Measurements from ENCODE around the gene TMEM89.

The TMEM89 gene

GRCh38 chr3:48648188-48648850, 26.8 kb upstream of the TMEM89 start:
- Histone ChIP-seq H3K4me1 (no peaks in the 10 kb centered on the region), H3K9me3 (no peaks in the 10 kb centered on the region), H3K36me3 (no peaks in the 10 kb centered on the region), H3K27me3 (no peaks in the 10 kb centered on the region), H3K27ac (no peak overlapping the region), H3K4me3 (no peak overlapping the region)
- TF ChIP-seq, protein P1, sequence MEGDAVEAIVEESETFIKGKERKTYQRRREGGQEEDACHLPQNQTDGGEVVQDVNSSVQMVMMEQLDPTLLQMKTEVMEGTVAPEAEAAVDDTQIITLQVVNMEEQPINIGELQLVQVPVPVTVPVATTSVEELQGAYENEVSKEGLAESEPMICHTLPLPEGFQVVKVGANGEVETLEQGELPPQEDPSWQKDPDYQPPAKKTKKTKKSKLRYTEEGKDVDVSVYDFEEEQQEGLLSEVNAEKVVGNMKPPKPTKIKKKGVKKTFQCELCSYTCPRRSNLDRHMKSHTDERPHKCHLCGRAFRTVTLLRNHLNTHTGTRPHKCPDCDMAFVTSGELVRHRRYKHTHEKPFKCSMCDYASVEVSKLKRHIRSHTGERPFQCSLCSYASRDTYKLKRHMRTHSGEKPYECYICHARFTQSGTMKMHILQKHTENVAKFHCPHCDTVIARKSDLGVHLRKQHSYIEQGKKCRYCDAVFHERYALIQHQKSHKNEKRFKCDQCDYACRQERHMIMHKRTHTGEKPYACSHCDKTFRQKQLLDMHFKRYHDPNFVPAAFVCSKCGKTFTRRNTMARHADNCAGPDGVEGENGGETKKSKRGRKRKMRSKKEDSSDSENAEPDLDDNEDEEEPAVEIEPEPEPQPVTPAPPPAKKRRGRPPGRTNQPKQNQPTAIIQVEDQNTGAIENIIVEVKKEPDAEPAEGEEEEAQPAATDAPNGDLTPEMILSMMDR (IDR thresholded peaks at IDR 0.05) = no peak
- intact Hi-C loops (cut with DNase I; ENCODE audit: low total_unique reads) = no loop called here
- no peak for DNase-seq

DNA sequence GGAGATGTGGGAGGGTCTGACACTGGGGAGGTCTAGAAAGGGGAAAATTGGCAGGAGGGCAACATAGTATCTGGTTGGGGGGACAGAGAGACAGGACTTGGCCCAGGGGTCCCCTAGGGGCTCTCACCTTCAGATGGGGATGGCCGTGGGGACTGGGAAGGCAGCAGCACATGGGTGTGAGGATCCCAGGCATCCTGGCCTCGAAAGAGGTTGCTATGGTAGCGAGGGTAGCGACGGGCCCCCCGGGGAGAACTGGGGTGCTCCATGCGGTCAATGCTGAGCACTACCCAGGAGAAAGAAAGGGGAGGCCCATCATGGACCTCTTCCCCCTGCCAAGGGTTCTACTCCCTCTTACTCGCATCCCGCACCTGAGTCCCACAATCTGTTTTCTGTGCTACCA, 26.1 kb upstream of the TMEM89 start:
- Histone ChIP-seq H3K4me1 (no peaks in the 10 kb centered on the region), H3K27me3 (no peaks in the 10 kb centered on the region), H3K27ac (no peak overlapping the region), H3K4me3 (no peak overlapping the region), H3K36me3 (peaks cover 0 to 3% (median 0%) of the 10 kb centered on the region in 3 donors), H3K9me3 (no peaks in the 10 kb centered on the region)
- intact Hi-C loops (cut with DNase I; ENCODE audit: low total_unique reads) = no loop called here
- TF ChIP-seq, protein P1 (IDR thresholded peaks at IDR 0.05) = no peak
- DNase-seq = no peak

GRCh38 chr3:48644898-48645760, 23.6 kb upstream of the TMEM89 start:
- no peak overlapping the region for H3K4me3 ChIP-seq
- intact Hi-C loops (cut with DNase I; ENCODE audit: low total_unique reads) = no loop called here
- no peak overlapping the region for H3K27ac ChIP-seq
- DNase-seq = no peak
- peaks cover 0 to 8% (median 0%) of the 10 kb centered on the region in 3 donors for H3K36me3 ChIP-seq
- TF ChIP-seq, protein P1 (IDR thresholded peaks at IDR 0.05) = no peak
- H3K9me3 ChIP-seq = no peaks in the 10 kb centered on the region
- H3K4me1 ChIP-seq = no peaks in the 10 kb centered on the region
- H3K27me3 ChIP-seq = no peaks in the 10 kb centered on the region

GRCh38 chr3:48642605-48643004, 21.0 kb upstream of the TMEM89 start:
- H3K4me1 ChIP-seq = no peaks in the 10 kb centered on the region
- no peak overlapping the region for H3K4me3 ChIP-seq
- intact Hi-C loops (cut with DNase I; ENCODE audit: low total_unique reads) = no loop called here
- peaks cover 0 to 8% (median 0%) of the 10 kb centered on the region in 3 donors for H3K36me3 ChIP-seq
- H3K27ac ChIP-seq = no peak overlapping the region
- no peaks in the 10 kb centered on the region for H3K27me3 ChIP-seq
- no peak for DNase-seq
- H3K9me3 ChIP-seq = no peaks in the 10 kb centered on the region
- TF ChIP-seq, protein P1 (IDR thresholded peaks at IDR 0.05) = no peak

DNA sequence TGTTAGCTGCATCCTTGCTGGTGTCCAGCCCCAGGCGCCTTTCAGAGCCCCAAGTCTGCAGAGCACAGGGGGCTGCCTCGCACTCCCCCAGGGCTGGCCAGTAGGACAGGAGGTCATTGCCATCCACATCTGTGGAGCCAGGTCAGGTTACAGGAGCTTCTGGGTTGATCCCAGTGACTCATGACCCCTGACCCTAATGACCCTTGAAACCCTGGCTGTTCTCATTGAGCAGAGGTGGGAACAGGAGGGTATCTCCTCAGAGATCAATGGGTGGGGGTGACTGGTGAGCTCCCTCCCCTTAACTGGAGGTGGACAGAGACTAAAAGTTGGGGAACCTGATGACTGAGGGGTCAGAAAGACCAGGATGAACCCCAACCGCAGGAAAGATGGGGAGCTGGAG, 19.8 kb upstream of the TMEM89 start:
- Histone ChIP-seq H3K4me3 (no peak overlapping the region), H3K9me3 (no peaks in the 10 kb centered on the region), H3K27ac (no peak overlapping the region), H3K36me3 (peaks cover 0 to 8% (median 0%) of the 10 kb centered on the region in 3 donors), H3K4me1 (peaks cover 0 to 5% (median 3%) of the 10 kb centered on the region in 4 donors), H3K27me3 (no peaks in the 10 kb centered on the region)
- TF ChIP-seq, protein P1 (IDR thresholded peaks at IDR 0.05) = no peak
- DNase-seq = no peak
- intact Hi-C loops (cut with DNase I; ENCODE audit: low total_unique reads) = no loop called here
